Regular cardiac myocyte (primary cell): Measurements from ENCODE around the gene IL2RA. TPM values are rescaled to one million over a fixed set of nuclear protein-coding genes. Genes with fewer than 3 reads are reported as not detected.

Experiments
- total RNA-seq: library from RNA; depleted of rRNA; stranded (reverse); fragments of >200 nt; gene quantifications from 2 replicates; pipeline ENCODE4 v1.2.3, GENCODE V29; 2014

The IL2RA gene
- total RNA-seq: not detected in 2 replicates

DNA sequence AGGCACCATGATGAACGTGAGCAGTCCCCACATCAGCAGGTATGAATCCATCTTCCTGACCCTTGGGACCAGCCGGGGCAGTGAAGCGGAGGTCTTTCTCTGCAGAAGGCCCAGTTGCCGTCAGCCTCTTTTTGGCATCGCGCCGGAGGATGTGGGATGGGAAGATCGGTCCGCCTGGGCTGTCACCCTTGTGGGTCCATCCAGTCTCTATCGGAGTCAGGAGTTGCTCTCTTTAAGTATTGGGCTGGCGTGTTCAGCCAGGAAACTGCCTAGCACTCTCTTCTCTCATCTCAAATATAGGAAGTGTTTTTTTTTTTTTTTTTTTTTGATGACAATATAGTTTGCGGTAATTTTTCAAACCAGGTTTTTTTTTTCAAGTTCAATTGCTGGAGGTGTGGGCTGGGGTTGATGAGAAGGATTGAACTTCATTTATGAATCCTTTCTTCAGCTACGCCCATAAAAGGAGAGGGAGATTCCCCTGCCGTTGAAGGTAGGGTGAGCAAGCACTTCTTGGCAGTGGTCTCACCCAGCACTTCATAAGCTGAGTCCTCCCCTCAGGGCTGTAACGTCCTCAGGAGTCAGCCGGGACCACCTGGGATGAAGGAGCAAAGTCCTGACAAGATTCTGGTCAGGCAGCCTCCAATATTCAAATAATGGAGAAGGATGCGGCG lies at the start of gene IL2RA:
IL2RA (minus strand) TSS at position 267 of the 671 bp plus-strand sequence; CDS start at position 51, 216 bp downstream.

DNA sequence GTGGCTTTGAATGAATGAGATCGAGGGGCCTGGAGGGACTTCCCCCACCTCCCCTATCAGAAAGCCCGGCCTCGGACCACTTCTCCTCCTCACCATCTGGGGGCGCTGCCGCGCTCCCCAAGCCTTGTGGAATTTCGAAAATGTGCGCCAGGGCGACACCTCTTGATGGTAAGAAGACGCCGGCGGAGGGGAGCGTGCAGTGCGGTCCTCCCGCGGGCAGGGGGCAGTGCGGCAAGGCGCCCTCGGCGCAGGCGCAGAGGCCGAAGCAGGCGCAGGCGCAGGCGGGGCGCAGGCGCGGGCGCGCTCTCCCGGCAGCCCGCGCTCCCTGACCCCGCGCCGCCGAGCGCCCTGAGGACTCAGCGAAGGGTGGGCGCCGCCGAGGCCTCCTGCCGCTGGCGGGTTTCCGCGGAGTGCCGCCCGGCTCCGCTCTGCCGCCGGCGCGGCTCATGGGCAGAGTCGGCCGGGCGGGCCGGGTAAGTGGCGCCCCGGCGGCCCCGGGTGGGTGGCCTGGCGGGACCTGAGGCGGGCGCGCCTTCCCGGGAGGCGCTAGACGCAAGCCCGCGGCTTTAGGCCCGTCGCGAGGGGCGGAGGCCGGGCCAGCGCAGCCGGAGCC lies 26.7 kb upstream of the IL2RA start, which contains the start of gene RBM17:
RBM17 (plus strand) TSS at position 314 of the 613 bp plus-strand sequence. CDS start 8,032 bp downstream, outside the sequence.

DNA sequence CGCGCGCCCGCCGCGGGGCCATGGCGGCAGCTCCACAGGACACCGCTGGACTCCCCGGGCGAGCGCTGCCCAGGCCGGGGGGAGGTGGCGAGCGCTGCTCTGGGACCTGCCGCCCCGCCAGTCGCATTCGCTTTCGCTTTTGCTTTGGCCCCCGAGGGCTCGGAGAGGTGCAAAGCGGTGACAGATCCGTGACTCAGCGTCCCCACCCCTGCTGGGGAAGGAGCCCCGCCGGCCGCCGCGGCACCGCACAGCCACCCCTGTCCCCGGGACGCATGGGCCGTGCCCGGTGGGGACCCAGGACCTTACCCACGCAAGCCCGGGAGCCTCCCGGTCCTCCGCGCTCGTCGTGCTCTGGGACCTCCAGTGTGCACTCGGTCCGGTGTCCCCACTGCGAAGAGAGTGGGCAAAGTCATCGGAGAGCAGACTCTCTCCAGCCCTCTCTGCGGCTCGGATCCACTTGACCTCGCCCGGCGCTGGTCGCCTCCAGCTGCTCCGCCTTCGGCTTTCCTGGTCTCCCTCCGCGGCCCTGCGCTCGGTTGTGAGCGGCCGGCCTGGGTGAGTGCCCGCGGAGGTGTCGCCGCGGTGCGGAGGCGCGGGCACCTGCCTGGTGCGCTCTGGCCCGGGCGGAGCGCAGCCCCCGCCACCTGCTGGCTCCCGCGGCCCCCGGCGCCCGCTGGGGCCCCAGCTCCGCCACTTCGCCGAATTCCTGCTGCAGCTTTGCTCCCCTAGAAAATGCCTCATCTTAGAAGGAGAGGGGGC lies 84.5 kb downstream of the IL2RA start, which contains the start of gene IL15RA:
IL15RA (minus strand) TSS at position 73 of the 759 bp plus-strand sequence; CDS start at position 22, 51 bp downstream.

Other genes starting within 250 kb of the IL2RA start
- 449 and 598 TPM in 2 replicates for gene GDI2, start 248.9 kb downstream of the IL2RA start, total RNA-seq
- gene ANKRD16, start 172.5 kb downstream of the IL2RA start, total RNA-seq: 4.4 and 9.3 TPM in 2 replicates
- gene FBH1, start 172.1 kb downstream of the IL2RA start, total RNA-seq: 117 and 120 TPM in 2 replicates
- 1.7 and 3.7 TPM in 2 replicates for gene IL15RA, start 84.8 kb downstream of the IL2RA start, total RNA-seq
- 36.4 and 60.8 TPM in 2 replicates for gene RBM17, start 26.7 kb upstream of the IL2RA start, total RNA-seq
- 38.5 and 75.8 TPM in 2 replicates for gene PFKFB3, start 140.6 kb upstream of the IL2RA start, total RNA-seq